ENCODE measurements around the gene AXIN1.
"Not testable (repeated sequence)": the region's sequence is repeated elsewhere in the genome, so short reads cannot be mapped to it uniquely, and the experiment has no call there.

Gene AXIN1

GRCh38 chr16:371515-372301, 19.2 kb upstream of the AXIN1 start:
- no peak for DNase-seq (ENCODE audit: low read depth)
- H3K4me3 ChIP-seq (ENCODE audit: low read depth, low read length), result no peak overlapping the region

- DNase-seq (ENCODE audit: low read depth), result no peak
- no peak overlapping the region for H3K4me3 ChIP-seq (ENCODE audit: low read depth, low read length)
Measured at GRCh38 chr16:370979-371514, 18.5 kb upstream of the AXIN1 start.

- peak; percentile 82 for DNase-seq (ENCODE audit: low read depth)
- peak within 1 kb of the TSS; percentile 41 for H3K4me3 ChIP-seq (ENCODE audit: low read depth, low read length)
Measured at GRCh38 chr16:370443-370842, 17.9 kb upstream of the AXIN1 start, which contains the start of gene MRPL28. Gene MRPL28 (minus strand): TSS chr16:370538. CDS start chr16:370218, 320 bp downstream.

GRCh38 chr16:369866-370436, 17.4 kb upstream of the AXIN1 start:
- no peak for DNase-seq (ENCODE audit: low read depth)
- H3K4me3 ChIP-seq (ENCODE audit: low read depth, low read length), result peak overlapping the region; percentile 41

GRCh38 chr16:369275-369865, 16.8 kb upstream of the AXIN1 start:
- peak overlapping the region; percentile 41 for H3K4me3 ChIP-seq (ENCODE audit: low read depth, low read length)
- DNase-seq (ENCODE audit: low read depth), result no peak

GRCh38 chr16:368388-369158, 16.1 kb upstream of the AXIN1 start:
- DNase-seq (ENCODE audit: low read depth), result no peak
- no peak overlapping the region for H3K4me3 ChIP-seq (ENCODE audit: low read depth, low read length)

GRCh38 chr16:367333-367903, 14.9 kb upstream of the AXIN1 start:
- H3K4me3 ChIP-seq (ENCODE audit: low read depth, low read length), result no peak overlapping the region
- DNase-seq (ENCODE audit: low read depth), result no peak

GRCh38 chr16:366476-366875, 14.0 kb upstream of the AXIN1 start:
- no peak overlapping the region for H3K4me3 ChIP-seq (ENCODE audit: low read depth, low read length)
- no peak for DNase-seq (ENCODE audit: low read depth)

- H3K4me3 ChIP-seq (ENCODE audit: low read depth, low read length), result no peak overlapping the region
Measured at GRCh38 chr16:364595-365491, 12.3 kb upstream of the AXIN1 start.

GRCh38 chr16:363766-364490, 11.4 kb upstream of the AXIN1 start:
- DNase-seq (ENCODE audit: low read depth), result no peak
- no peak overlapping the region for H3K4me3 ChIP-seq (ENCODE audit: low read depth, low read length)

More at GRCh38 chr16:364595-365491, 12.3 kb upstream of the AXIN1 start:
- DNase-seq (ENCODE audit: low read depth), result no peak

- no peak for DNase-seq (ENCODE audit: low read depth)
- H3K4me3 ChIP-seq (ENCODE audit: low read depth, low read length), result no peak overlapping the region
Measured at GRCh38 chr16:363110-363765, 10.7 kb upstream of the AXIN1 start.

GRCh38 chr16:362702-362999, 10.1 kb upstream of the AXIN1 start:
- not testable (repeated sequence) for DNase-seq (ENCODE audit: low read depth); H3K4me3 ChIP-seq (ENCODE audit: low read depth, low read length)

GRCh38 chr16:361872-362701, 9.6 kb upstream of the AXIN1 start:
- no peak overlapping the region for H3K4me3 ChIP-seq (ENCODE audit: low read depth, low read length)
- peak; percentile 24 for DNase-seq (ENCODE audit: low read depth)

GRCh38 chr16:361341-361871, 8.9 kb upstream of the AXIN1 start:
- DNase-seq (ENCODE audit: low read depth), result no peak
- H3K4me3 ChIP-seq (ENCODE audit: low read depth, low read length), result no peak overlapping the region

- DNase-seq (ENCODE audit: low read depth), result no peak
Measured at GRCh38 chr16:360698-361336, 8.3 kb upstream of the AXIN1 start.

More at GRCh38 chr16:360698-361336, 8.3 kb upstream of the AXIN1 start:
- H3K4me3 ChIP-seq (ENCODE audit: low read depth, low read length), result no peak overlapping the region
